ENCODE results near the gene NSG1.
A peak's percentile ranks its signal among the peaks of the same experiment; 100 is the strongest.
"Not testable (repeated sequence)": the region's sequence is repeated elsewhere in the genome, so short reads cannot be mapped to it uniquely, and the experiment has no call there.

NSG1 gene

GRCh38 chr4:4386736-4387392 lies at the start of gene NSG1:
TSS of gene NSG1 (plus strand) at chr4:4387102. CDS start at chr4:4387630, 528 bp downstream.
- DNase-seq (ENCODE audit: low read depth in 3 of 3), result peak in 1 of 3 experiments; percentile 33

GRCh38 chr4:4338210-4339001 lies 48.5 kb upstream of the NSG1 start:
- no peak for DNase-seq (ENCODE audit: low read depth in 3 of 3)

GRCh38 chr4:4339504-4340085 lies 47.3 kb upstream of the NSG1 start:
- no peak for DNase-seq (ENCODE audit: low read depth in 3 of 3)

GRCh38 chr4:4341861-4342650 lies 44.8 kb upstream of the NSG1 start:
- no peak for DNase-seq (ENCODE audit: low read depth in 3 of 3)

GRCh38 chr4:4343038-4343437 lies 43.9 kb upstream of the NSG1 start:
- no peak for DNase-seq (ENCODE audit: low read depth in 3 of 3)

GRCh38 chr4:4344915-4345527 lies 41.9 kb upstream of the NSG1 start:
- DNase-seq (ENCODE audit: low read depth in 3 of 3), result no peak

GRCh38 chr4:4347585-4347984 lies 39.3 kb upstream of the NSG1 start:
- no peak for DNase-seq (ENCODE audit: low read depth in 3 of 3)

- DNase-seq (ENCODE audit: low read depth in 3 of 3), result not testable (repeated sequence)
These were observed 38.3 kb upstream of the NSG1 start for GRCh38 chr4:4348585-4348984.

- DNase-seq (ENCODE audit: low read depth in 3 of 3), result no peak
These were observed 37.0 kb upstream of the NSG1 start for GRCh38 chr4:4349867-4350266.

- no peak for DNase-seq (ENCODE audit: low read depth in 3 of 3)
These were observed 36.0 kb upstream of the NSG1 start for GRCh38 chr4:4350909-4351308.

GRCh38 chr4:4355302-4355701 lies 31.6 kb upstream of the NSG1 start:
- DNase-seq (ENCODE audit: low read depth in 3 of 3), result no peak

- DNase-seq (ENCODE audit: low read depth in 3 of 3), result no peak
These were observed 30.5 kb upstream of the NSG1 start for GRCh38 chr4:4356106-4357041.

- no peak for DNase-seq (ENCODE audit: low read depth in 3 of 3)
These were observed 28.6 kb upstream of the NSG1 start for GRCh38 chr4:4358093-4358854.

GRCh38 chr4:4361883-4362282 lies 25.0 kb upstream of the NSG1 start:
- no peak for DNase-seq (ENCODE audit: low read depth in 3 of 3)

- DNase-seq (ENCODE audit: low read depth in 3 of 3), result no peak
These were observed 23.8 kb upstream of the NSG1 start for GRCh38 chr4:4362991-4363697.

GRCh38 chr4:4364061-4364460 lies 22.8 kb upstream of the NSG1 start:
- no peak for DNase-seq (ENCODE audit: low read depth in 3 of 3)

- no peak for DNase-seq (ENCODE audit: low read depth in 3 of 3)
These were observed 22.3 kb upstream of the NSG1 start for GRCh38 chr4:4364486-4365208.

- DNase-seq (ENCODE audit: low read depth in 3 of 3), result no peak
These were observed 17.9 kb upstream of the NSG1 start for GRCh38 chr4:4368809-4369580.

All from stimulated activated CD4-positive, alpha-beta T cell treated with anti-CD3 and anti-CD28 coated beads, TNF-alpha, amount 100 ng/mL, for 24 hours (primary cell).